BE2C (cell line): ENCODE measurements around the gene SURF1.

Source experiments
- DNase-seq: peaks from one replicate; pipeline ENCODE4 v3.0.0-alpha.2; 2020
- H3K27me3 ChIP-seq: fragments of 250-450 bp; sonication (Bioruptor Pico); 2 replicates; pipeline ENCODE4 v1.5.1; 2020; ENCODE audit warnings: mild to moderate bottlenecking
- H3K36me3 ChIP-seq: fragments of 250-450 bp; sonication (Bioruptor Pico); 2 replicates; pipeline ENCODE4 v1.5.1; 2020; ENCODE audit warnings: mild to moderate bottlenecking
- H3K4me1 ChIP-seq: fragments of 250-450 bp; sonication (Bioruptor Pico); 2 replicates; pipeline ENCODE4 v1.5.1; 2020
- H3K4me3 ChIP-seq: 2 replicates; pipeline ENCODE4 v1.5.1; 2011; ENCODE audit warnings: low read depth, low read length
- H3K9me3 ChIP-seq: fragments of 250-450 bp; sonication (Bioruptor Pico); 2 replicates; pipeline ENCODE4 v1.5.1; 2020
- TF ChIP-seq, protein P1 (sequence below): IDR thresholded peaks from 2 replicates; pipeline ENCODE4 v1.5.1; 2012; ENCODE audit warnings: mild to moderate bottlenecking, low read depth, low read length

The SURF1 gene

DNA sequence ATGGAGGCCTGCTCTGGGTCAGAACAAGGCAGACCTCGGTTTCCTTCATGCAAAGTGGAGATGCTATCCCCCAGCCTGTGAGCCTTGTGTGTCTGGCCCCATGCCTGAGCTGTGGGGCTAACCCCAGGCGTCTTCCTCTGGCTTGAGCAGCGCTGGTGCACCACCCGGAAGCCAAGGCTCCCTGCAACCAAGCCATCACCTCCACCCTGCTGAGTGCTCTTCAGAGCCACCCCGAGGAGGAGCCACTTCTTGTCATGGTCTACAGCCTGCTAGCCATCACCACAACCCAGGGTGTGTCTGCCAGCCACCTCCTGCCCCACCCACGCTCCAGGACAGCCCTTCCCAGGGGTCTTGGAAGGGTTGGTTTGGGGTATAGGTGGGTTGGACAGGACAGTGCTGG, 45.3 kb upstream of the SURF1 start:
- TF ChIP-seq, protein P1, sequence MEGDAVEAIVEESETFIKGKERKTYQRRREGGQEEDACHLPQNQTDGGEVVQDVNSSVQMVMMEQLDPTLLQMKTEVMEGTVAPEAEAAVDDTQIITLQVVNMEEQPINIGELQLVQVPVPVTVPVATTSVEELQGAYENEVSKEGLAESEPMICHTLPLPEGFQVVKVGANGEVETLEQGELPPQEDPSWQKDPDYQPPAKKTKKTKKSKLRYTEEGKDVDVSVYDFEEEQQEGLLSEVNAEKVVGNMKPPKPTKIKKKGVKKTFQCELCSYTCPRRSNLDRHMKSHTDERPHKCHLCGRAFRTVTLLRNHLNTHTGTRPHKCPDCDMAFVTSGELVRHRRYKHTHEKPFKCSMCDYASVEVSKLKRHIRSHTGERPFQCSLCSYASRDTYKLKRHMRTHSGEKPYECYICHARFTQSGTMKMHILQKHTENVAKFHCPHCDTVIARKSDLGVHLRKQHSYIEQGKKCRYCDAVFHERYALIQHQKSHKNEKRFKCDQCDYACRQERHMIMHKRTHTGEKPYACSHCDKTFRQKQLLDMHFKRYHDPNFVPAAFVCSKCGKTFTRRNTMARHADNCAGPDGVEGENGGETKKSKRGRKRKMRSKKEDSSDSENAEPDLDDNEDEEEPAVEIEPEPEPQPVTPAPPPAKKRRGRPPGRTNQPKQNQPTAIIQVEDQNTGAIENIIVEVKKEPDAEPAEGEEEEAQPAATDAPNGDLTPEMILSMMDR, result no peak
- Histone ChIP-seq H3K4me3 (no peak overlapping the region), H3K9me3 (no peaks in the 10 kb centered on the region), H3K36me3 (peaks cover 22% of the 10 kb centered on the region), H3K4me1 (no peaks in the 10 kb centered on the region), H3K27me3 (no peaks in the 10 kb centered on the region)
- DNase-seq, result no peak

- DNase-seq, result no peak
- Histone ChIP-seq H3K27me3 (no peaks in the 10 kb centered on the region), H3K4me3 (no peak overlapping the region), H3K9me3 (no peaks in the 10 kb centered on the region), H3K4me1 (no peaks in the 10 kb centered on the region), H3K36me3 (peaks cover 11% of the 10 kb centered on the region)
- TF ChIP-seq, protein P1, result no peak
Measured at GRCh38 chr9:133400292-133400691, 44.0 kb upstream of the SURF1 start.

DNA sequence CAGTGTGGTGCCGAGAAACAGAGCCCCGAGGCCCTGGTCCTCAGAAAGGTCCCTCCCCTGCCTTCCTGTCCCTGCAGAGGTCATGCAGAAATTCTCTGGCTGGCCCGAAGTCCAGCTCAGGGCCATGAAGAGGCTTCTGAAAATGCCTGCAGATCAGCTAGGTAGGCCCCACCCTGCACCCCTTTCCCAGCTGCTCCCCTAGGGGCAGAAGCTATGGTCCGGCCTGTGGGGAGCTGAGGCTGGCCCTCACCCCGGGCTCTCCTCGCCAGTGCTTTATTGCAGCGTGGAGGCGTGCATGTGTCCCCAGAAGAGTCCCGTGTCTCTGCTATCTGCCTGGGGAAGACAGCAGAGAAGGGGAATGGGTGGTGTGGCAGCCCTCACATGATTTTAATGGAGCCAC, 41.6 kb upstream of the SURF1 start:
- H3K4me3 ChIP-seq, result no peak overlapping the region
- peaks cover 4% of the 10 kb centered on the region; the same call in 1 of the 2 replicates for H3K36me3 ChIP-seq
- DNase-seq, result no peak
- H3K27me3 ChIP-seq, result peaks cover 5% of the 10 kb centered on the region; the same call in 1 of the 2 replicates
- TF ChIP-seq, protein P1, result no peak
- H3K4me1 ChIP-seq, result no peaks in the 10 kb centered on the region
- H3K9me3 ChIP-seq, result no peaks in the 10 kb centered on the region

DNA sequence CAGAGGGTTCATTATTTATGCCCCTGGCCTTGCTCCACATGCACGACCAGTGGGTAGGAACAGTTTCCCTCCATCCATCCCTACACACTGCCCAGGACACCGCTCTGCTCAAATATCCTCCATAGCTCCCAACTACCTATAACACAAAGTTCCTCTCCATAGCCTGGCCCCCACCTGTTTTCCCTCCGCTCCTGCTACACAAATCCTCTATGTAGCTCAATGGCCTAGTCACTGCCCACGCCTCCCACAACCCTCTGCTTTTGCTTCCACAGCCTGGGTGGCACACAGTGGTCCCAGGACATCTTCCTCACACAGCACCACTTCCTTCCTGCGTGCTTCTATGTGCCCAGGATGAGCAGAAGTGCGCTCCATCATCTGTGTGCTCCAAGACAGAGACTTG, 41.1 kb upstream of the SURF1 start:
- no peak for DNase-seq
- Histone ChIP-seq H3K9me3 (no peaks in the 10 kb centered on the region), H3K36me3 (peaks cover 4% of the 10 kb centered on the region; the same call in 1 of the 2 replicates), H3K27me3 (peaks cover 5% of the 10 kb centered on the region; the same call in 1 of the 2 replicates), H3K4me3 (no peak overlapping the region), H3K4me1 (no peaks in the 10 kb centered on the region)
- TF ChIP-seq, protein P1, result no peak

GRCh38 chr9:133396952-133397351, 40.7 kb upstream of the SURF1 start:
- Histone ChIP-seq H3K27me3 (peaks cover 5% of the 10 kb centered on the region; the same call in 1 of the 2 replicates), H3K36me3 (peaks cover 4% of the 10 kb centered on the region; the same call in 1 of the 2 replicates), H3K4me1 (no peaks in the 10 kb centered on the region), H3K9me3 (no peaks in the 10 kb centered on the region), H3K4me3 (no peak overlapping the region)
- TF ChIP-seq, protein P1, result peak; percentile 54
- DNase-seq, result peak; percentile 55

GRCh38 chr9:133394687-133395271, 38.5 kb upstream of the SURF1 start:
- no peak overlapping the region for H3K4me3 ChIP-seq
- DNase-seq, result no peak
- no peaks in the 10 kb centered on the region for H3K36me3 ChIP-seq
- peaks cover 5% of the 10 kb centered on the region; the same call in 1 of the 2 replicates for H3K27me3 ChIP-seq
- TF ChIP-seq, protein P1, result no peak
- no peaks in the 10 kb centered on the region for H3K9me3 ChIP-seq
- no peaks in the 10 kb centered on the region for H3K4me1 ChIP-seq
